GM12875 (cell line): ENCODE results near the gene SMURF2.

Experiments used
- H3K4me3 ChIP-seq: one replicate; pipeline ENCODE4 v1.5.1; 2011; ENCODE audit warnings: low read depth, low read length, control low read depth
- TF ChIP-seq, protein P1 (sequence below): IDR thresholded peaks from 2 replicates; pipeline ENCODE4 v1.5.1; 2011; ENCODE audit warnings: low read depth, mild to moderate bottlenecking, control low read depth, inconsistent platforms, low read length, moderate library complexity, borderline replicate concordance; ENCODE audit not compliant: insufficient read depth

SMURF2 gene

DNA sequence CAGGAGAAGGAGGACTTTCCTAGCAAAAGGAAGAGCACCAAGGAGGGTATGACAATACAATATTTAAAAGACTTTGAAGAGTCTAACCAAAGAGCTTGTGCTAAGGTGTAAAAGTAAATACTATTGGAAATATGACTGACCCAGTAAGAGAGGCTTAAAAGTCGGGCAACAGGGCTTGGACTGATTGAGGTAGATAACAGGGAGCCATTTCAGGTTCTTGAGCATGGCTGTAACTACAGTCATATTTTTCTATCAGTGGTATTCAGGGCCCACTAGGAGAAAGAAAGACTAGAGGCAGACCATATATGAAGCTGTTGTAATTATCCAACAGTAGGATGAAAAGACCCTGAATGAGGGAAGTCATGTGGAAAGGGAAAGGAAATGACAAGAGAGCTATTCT lies 62.3 kb downstream of the SMURF2 start:
- TF ChIP-seq, protein P1, sequence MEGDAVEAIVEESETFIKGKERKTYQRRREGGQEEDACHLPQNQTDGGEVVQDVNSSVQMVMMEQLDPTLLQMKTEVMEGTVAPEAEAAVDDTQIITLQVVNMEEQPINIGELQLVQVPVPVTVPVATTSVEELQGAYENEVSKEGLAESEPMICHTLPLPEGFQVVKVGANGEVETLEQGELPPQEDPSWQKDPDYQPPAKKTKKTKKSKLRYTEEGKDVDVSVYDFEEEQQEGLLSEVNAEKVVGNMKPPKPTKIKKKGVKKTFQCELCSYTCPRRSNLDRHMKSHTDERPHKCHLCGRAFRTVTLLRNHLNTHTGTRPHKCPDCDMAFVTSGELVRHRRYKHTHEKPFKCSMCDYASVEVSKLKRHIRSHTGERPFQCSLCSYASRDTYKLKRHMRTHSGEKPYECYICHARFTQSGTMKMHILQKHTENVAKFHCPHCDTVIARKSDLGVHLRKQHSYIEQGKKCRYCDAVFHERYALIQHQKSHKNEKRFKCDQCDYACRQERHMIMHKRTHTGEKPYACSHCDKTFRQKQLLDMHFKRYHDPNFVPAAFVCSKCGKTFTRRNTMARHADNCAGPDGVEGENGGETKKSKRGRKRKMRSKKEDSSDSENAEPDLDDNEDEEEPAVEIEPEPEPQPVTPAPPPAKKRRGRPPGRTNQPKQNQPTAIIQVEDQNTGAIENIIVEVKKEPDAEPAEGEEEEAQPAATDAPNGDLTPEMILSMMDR = no peak
- no peak overlapping the region for H3K4me3 ChIP-seq

DNA sequence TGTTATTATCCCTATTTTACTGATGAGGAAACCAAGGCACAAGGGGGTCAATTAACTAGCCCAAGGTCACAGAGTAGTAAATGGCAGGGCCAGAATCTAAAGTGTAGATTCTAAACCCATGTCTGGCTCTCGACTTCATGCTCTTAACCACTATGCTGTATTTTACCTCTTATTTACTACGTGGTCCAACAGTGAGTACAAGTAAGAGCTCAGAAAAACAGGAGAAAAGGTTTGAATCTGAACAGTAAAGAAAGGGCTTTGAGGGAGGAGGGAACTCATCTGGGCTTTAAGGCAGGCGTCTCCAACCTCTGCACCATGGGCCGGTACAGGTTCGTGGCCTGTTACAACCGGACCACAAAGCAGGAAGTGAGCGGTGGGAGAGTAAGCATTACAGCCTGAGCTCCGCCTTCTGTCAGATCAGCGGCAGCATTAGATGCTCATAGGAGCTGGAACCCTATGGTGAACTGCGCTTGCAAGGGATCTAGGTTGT lies 62.9 kb downstream of the SMURF2 start:
- no peak overlapping the region for H3K4me3 ChIP-seq
- TF ChIP-seq, protein P1 = no peak

DNA sequence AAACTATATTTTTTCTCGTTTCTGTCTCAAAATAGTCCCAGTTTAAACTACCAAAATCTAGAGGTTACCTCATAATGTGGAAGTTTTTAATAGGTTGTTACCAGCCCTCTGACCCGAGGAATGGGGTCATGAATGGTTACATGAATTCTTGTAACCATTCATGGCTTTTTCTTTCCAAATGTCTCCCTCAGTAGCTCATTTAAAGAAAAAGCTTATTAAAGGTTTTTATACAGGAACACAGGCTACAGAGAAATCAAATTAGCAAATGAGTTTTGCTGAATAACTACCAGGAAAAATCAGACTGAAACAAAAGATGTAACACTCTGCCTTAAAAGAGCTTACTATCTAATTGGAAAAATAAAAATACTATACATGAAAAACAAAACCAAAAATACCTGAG lies 63.4 kb downstream of the SMURF2 start:
- H3K4me3 ChIP-seq = no peak overlapping the region
- TF ChIP-seq, protein P1 = no peak

DNA sequence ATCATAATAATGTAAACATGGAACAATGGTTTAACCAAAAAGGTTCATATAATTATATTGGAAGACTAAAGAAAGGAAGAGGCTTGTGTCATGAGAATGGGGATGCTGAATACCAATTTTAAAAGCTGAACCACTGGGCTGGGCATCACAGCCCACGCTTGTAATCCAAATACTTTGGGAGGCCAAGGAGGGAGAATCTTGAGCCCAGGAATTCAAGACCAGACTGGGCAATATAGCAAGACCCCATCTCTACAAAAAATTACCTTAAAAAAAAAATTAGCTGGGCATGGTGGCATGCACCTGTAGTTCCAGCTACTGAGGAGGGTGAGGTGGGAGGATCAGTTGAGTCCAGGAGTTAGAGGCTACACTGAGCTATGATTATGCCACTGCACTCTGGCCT lies 65.1 kb downstream of the SMURF2 start:
- H3K4me3 ChIP-seq = no peak overlapping the region
- TF ChIP-seq, protein P1 = no peak

DNA sequence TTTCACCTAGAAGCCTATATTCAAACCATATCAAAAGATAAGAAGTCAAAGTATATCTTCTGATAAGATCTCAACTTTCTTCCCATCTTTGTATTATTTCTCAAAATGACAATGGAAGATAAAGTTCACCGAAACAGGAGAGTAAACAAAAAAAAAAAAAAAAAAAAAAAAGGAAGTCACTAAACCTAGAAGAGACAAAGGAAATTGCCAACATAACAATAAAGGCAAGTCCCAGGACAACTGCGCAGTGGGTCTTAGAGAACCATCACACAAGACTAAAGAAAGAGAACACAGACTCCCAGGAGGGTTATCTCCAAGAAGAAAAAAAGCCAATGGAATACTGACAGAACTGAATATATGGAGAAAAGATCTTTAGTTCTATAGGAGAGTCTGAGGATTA lies 65.7 kb downstream of the SMURF2 start:
- H3K4me3 ChIP-seq = no peak overlapping the region
- TF ChIP-seq, protein P1 = no peak

DNA sequence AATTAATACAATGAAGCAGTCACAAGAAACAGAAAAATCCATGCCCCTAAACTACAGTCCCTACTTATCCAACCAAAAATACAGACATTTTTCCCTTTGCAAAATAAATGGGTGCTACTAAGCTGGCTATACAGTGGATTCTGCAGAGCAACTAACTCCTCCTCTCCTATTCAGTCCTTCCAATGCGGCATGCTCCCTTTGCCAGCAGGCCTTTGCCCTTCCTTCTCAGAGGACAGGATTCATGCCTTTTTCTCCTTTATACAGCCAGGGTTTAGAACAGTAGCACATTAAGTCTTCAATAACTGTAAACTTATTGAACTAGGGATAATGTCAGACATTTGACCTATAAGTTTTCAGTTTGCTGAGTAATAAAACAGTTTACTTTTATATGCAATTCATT lies 70.2 kb downstream of the SMURF2 start:
- TF ChIP-seq, protein P1 = no peak
- no peak overlapping the region for H3K4me3 ChIP-seq

DNA sequence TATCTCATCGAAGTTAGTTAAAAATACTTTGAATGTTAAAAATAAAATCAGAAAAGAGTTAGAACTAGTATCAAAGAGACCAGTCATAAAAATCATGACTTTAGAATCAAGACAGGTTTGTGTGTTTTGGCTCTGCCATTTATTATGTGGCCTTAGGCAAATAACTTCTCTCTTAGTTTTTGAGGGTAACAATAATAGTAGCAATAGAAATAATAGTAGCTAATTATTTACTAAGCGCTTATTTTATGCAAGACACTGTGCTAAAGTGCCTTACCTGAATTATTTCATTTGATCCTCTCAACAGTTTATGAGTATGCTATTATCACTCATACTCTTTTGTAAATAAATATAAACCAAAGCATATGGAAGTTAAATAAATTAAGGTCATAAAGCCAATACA lies 77.0 kb downstream of the SMURF2 start:
- TF ChIP-seq, protein P1 = no peak
- no peak overlapping the region for H3K4me3 ChIP-seq
